NK-92 (cell line): ENCODE measurements around the gene CFAP61.

Source experiments
- DNase-seq: peaks from one replicate; lab custom pipeline; 2025; ENCODE audit not compliant: unreplicated experiment; lab: John Stamatoyannopoulos, UW

Gene CFAP61

DNA sequence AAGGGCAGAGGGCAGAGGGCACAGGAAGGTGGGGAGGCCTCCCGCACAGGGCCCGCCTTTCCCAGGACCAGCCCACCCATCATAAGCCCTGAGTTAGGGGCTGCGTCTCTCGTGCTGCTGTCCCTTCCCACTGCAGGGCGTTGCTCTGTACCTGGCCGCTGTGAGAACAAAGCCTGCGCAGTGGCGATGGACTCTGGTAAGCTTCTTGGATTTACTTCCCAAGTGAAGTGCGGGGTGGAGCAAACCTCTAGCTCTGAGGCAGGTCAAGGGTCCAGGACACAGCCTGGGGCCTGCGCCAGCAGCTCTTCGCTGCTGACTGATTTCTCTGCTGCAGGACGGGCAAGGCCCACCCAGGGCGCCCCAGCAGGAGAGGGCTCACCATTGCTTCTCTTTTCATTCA lies 339.4 kb downstream of the CFAP61 start:
- no peak for DNase-seq

DNA sequence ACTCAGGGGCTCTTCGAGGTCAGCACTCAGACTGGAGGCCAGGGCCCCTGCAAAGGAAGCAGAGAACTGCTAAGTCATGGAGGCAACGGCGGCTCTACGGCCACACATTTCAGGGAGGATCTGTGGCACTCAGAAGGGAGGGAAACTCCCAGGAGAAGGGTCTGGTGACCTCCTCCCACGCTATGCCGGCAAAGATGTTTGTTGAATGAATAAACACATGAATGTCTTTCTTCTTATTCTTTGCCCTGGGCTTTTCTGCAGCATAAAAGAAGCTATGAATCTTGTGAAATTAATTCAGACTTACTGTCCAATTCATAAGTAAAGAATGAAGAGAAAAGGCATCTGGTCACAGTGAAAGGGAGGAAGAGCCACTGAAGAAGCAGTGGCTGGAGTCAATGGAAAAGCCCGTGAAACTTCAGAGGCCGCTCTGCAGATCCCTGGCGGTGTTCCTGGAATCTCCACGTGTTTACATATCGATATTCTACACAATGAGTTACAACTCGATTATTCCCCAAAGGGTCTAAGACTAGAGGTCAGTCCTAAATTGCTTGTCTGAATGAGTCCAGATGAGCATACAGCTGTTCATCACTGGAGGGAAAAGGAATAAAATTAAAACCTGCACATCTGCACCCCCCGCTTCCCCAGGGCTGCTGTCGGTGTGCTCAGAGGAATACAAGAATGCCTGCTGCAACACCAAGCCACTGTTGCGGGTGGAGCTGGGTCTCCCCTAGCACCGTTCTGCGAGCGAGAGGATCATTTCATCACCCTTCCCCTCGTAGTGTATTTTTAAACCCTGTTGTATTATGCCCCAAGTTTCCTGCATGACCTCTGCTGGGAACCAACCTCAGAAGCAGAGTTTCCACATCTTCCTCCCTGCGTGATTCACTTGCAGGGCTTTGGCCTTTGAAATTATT lies 341.1 kb downstream of the CFAP61 start:
- DNase-seq: no peak

GRCh38 chr20:20395087-20395486 lies 342.8 kb downstream of the CFAP61 start:
- DNase-seq: no peak

- DNase-seq: no peak
Observed at GRCh38 chr20:20395903-20396568, 343.7 kb downstream of the CFAP61 start.

DNA sequence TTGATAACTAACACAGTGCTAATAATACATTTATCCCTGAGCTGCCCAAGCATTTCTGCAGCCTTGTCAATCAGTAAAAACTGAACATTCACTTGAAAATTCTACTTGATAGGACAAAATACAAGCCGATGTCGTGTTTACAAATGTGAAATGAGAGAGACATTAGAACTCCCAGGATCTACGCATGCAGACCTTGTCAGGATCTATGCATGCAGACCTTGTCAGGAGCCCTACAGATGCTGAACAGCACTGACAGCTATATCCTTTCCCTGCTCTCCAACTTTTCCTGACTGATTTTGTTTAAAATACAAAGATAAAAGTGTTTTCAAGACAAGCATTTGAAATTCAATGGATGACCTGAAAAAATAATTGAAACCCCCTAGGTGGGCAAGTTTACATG lies 344.5 kb downstream of the CFAP61 start:
- DNase-seq: no peak

GRCh38 chr20:20398123-20398522 lies 345.8 kb downstream of the CFAP61 start:
- DNase-seq: no peak

DNA sequence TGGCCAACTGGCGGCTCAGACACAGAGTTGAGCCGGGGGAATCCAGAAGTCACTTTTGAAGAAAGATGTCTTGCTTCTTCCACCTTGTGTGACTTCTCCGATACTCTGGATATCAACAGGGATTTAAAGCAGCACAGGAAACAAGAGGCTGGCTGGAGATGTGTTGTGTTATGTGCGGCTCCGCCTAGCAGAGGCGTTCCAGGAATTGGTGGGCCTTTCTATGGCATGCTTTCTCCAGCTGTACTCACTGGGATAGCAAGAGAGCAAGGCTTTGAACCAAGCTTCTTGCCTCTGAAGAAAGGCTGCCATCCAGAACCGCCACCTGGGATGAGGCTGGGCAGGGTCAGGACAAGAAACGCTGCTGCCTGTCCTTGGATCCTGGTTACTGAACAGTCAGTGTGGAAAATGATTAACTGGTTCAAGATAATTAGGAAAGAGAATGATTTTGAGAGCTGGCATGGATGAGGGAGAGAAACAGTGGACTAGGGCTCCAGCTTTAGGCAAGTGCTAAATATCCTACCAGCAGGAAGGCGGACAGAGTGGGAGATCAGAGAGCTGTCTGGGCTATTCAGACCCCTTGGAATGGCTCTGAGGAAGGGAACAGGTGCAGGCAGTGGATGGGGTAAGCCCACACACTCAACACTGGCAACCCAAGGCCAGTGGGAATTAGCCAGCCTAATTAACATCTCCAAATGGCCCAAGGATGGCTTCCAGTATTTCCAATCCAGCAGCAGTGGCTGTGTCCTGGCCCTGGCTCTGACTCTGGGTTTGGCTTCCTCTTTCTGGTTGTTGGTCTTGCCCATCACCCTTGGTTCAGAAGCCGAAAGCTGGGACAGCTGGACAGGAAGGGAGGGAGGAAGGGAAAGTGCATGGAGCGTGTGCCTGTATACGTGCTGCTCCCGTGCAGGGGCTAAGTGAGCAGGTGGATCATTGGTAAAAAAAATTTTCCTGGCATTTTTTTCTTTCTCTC lies 347.5 kb downstream of the CFAP61 start:
- DNase-seq: no peak

GRCh38 chr20:20401991-20402390 lies 349.7 kb downstream of the CFAP61 start:
- no peak for DNase-seq

- DNase-seq: no peak
Observed at GRCh38 chr20:20404633-20405032, 352.3 kb downstream of the CFAP61 start.

- DNase-seq: no peak
Observed at GRCh38 chr20:20405623-20406022, 353.3 kb downstream of the CFAP61 start.

- DNase-seq: no peak
Observed at GRCh38 chr20:20406306-20406705, 354.0 kb downstream of the CFAP61 start.

DNA sequence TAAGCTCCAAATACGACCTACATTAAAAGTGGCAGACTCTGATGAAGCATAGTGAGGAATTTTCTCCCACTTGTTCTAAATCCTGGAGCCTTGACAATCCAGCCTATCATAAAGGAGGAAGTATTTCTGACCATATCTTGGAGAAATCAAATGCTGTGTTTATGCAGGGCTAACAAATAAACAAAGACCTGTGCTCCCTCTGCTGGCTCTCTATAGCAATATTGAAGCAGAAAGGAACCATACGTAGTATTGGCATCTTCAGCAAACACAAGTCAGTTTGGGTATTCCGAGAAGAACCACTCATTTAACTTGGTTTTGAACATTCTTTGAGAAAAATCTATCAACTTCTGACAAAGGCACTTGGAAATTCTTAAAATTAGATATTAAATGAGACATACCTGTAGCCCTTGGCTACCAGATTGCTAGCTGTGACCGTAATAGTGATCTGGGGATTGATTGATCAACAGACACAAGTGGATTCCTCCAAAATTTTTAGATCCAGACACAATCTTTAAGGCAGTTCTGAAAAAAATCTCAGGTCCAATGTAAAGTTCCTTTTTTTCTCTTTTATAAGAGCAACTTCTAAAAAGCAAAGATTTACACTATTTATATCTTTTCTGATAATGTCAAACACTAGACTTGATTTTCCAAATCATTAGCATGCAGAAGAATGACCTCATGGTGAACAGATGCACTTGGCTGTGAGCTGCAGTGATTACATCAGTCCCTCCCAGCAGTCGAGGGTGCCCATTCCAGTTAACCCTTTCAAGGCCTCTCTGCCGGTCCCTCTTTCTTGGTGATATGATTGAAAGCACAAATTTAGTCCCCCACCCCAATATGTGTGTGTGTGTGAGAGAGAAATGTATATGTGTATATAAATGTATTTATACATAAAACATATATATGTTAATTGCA lies 355.8 kb downstream of the CFAP61 start:
- no peak for DNase-seq

DNA sequence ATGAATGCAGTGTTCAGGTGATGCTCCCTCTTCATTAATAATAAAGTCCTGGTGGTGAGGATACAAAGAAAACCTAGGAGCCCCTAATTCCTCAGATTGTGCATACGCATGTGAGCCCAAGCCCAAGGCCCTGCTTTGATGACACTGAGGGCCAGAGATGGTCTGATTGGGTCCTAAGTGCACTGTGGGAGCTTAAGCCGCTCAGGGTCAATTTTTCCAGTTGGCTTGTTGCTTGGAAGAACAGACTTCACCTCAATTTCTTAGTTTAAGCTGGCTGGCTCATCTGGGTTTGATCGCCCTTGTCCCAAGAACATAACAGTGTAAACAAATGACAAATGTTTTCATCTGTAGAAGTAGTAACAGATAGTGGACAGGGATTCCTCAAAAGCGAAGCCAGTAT lies 357.0 kb downstream of the CFAP61 start:
- no peak for DNase-seq
